Measurements from ENCODE around the gene OR14A2.
"Not testable (repeated sequence)": the region's sequence is repeated elsewhere in the genome, so short reads cannot be mapped to it uniquely, and the experiment has no call there.

The OR14A2 gene

DNA sequence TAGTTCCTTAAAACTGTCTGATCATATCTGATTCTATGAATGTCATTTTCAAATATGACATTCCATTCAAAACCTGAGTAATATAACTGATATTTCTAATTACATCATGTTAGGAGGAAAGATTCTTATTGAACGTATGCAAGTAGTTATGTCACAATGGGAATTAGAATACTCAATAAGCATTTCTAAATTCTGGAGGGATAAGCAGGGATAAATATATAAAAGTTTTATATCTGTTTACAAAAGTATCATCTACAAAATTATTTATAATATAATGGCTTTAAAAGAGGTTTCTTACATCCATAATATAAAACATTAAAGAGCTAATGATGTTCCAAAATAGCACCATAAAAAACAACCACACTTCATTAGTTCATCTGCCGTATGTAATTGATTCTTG lies at the start of gene OR14A2:
Gene OR14A2, minus strand, starts transcription at position 101 of the 400 bp plus-strand sequence.
- no peak for DNase-seq

DNA sequence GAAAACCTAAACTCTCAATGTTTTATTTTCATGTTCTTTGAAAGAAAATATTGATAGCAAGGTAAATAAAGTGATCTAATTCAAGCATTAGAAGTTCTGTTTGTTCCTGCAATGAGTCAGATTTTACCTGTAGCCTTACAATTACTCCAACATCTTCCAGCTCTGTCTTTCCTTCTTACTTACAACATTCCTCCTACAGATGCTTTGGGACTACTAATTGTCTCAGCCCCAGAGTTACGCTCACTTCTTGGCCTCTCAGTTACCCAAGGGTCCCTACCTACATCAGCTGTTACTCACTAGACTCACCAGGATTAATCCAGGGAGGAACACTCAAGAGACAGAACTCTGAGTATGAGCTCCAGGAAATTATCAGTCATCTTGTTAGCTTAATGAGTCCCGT lies 49.6 kb upstream of the OR14A2 start:
- no peak for DNase-seq

DNA sequence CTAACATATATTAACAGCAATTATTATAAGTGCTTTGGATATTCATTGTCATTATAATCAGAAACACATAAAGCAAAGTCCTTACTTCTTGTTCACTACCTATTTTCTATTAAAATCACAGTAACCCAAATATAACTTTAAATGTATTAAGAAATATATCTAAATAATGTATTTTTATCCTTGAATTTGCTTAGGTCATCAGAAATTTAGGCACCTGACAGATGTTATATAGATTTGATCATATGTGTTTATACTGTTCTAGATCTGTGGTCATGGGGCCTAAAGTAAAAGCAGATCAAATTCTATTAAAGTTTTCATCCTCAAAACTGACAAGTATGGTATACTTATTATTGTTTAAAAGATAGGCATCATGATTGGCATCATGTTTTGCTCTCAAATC lies 21.7 kb upstream of the OR14A2 start:
- no peak for DNase-seq

DNA sequence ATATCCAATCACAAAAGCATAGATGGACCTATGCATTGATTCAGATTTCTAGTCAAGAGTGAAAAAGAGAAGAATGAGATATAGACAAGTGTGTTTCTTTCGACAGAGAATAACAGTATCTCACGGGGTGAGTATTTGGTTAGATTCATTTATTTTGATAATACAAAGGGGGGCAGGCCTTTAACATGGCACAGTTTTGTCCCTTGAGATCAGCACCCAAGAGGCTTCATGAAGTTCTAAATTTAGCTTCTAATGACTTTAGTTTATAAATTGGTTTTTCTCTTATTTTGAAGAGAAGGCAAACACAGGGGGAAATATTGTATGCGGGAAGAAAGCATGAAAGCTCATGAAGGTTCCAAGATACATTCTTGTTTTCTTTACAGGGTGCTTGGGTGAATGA lies 12.5 kb upstream of the OR14A2 start, which contains the start of gene OR1C1:
Gene OR1C1, minus strand, starts transcription at position 101 of the 400 bp plus-strand sequence. CDS start 2,150 bp downstream, outside the sequence.
- DNase-seq, result no peak

DNA sequence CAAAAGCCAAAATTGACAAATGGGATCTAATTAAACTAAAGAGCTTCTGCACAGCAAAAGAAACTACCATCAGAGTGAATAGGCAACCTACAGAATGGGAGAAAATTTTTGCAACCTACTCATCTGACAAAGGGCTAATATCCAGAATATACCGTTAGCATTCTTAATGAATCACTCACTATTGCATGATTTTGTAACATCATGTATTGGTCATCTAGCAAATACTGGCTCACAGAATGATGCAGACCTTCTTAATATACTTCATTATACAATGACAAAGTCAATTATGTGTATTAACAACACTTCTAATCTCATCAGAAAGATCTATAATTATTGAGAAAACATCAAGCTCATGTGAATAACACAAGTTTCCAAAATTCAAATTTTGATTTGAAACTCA lies 6.4 kb upstream of the OR14A2 start:
- DNase-seq, result not testable (repeated sequence)

DNA sequence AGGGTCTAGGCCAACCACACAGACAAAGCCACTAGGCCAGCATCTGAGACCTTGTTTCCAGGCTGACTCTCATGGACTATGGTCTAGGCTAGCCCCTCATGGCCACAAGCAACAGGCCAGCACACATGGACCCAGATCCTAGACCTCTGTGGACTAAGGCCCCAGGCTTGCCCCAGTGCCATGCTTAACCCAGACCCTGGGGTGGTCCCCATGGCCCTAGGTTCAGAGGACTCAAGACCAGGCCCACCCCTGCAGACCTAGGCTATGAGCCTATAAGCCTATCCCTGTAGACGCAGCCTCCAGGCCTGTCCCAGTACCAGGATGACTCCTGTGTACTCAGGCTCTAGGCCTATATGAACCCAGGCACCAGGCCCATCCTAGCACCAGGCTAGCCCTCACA lies 1.9 kb upstream of the OR14A2 start:
- DNase-seq, result no peak

DNA sequence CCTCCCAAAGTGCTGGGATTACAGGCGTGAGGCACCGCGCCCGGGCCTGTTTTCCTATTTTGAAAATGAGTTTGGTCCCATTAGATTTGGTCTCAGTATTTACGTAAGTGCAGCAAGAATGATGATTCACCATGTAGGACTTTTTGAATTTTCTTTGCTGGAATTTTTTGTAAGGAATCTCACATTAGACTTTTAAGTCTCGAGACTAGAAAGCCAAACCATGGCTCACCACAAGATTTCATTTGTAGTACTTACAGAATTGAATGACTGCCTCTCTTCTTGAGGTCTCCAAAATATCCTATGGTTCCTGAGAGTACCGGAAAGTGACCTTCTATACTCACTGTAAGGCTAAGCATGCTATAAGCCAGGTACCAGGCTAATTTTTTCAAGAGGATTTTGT lies 325 bp downstream of the OR14A2 start:
- no peak for DNase-seq

DNA sequence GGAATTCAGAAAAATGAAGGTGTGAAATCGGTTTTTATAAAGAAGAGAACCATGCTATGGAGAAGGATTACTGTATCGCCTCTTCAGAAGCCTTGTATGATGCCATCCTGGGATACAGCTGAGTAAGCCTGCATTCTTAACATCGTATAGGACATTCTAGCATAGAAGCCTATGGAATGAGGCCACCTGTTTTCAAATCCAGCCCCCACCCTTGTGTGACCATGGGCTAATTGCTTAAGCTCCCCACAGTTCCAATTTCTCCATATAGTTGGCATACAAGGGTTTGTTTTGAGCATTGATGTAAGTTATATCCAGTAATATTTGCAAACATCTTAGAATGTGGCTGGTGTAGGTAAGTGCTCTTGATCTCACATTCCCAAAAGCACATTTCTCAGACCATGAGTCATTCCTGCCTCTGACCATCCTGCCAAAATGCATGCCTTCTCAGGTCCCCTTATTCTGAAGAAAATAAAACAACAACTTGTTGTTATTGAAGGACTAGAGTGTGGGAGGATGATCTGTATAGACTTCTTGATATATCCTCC lies 1.5 kb downstream of the OR14A2 start:
- no peak for DNase-seq

DNA sequence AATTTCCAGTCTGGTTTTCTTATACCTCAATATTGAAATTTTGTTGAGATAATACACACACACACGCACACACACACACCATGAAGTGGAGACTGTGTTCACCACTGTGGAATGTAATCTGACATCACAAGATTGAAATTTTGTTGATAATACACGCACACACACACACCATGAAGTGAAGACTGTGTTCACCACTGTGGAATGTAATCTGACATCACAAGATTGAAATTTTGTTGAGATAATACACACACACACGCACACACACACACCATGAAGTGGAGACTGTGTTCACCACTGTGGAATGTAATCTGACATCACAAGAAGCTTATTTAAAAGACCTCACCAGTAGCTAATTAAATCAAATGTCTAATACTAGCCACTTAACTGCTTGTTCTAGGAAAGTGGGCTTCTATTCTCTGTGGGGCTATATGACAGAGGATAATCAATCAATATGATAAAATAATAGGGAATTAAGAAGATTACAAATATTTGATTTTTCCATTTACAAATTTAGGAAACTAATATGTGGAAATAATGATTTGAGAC lies 5.7 kb downstream of the OR14A2 start:
- not testable (repeated sequence) for DNase-seq

DNA sequence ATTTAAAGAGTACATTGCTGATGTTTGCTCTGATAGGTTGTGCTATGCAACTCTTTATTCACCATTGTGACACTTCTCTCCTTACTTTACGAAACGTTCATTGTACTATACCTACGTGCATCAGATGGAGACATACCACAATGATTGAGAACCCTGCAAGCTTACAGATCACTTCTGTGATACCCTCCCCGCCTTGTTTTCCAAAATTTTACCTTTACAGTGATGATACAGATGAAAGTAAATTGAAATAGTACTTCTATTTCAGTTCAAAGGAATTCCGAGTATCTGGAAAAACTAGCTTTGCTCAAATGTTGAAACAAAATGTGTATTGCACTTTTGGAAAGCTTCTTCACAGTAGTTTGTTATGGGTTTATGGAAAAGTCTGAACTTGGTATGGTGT lies 6.2 kb downstream of the OR14A2 start:
- DNase-seq, result no peak

DNA sequence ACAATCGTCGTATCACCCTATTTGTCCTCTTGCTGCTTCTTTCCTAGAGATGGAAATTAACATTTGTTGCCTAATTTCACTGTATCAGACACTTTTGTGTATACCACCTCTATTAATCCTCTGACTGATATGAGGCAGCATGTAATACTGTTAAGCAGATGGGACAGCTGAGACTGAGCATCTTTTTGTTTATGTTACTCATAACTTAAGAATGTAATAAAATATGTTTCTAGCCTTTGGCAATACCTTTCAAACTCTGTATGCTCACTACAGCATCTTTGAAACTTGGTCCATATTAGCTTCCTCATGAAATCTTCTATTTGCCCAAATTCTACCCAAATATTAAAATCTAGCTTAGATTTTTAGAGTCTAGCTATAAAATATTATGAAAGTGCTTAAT lies 7.2 kb downstream of the OR14A2 start:
- DNase-seq, result no peak

DNA sequence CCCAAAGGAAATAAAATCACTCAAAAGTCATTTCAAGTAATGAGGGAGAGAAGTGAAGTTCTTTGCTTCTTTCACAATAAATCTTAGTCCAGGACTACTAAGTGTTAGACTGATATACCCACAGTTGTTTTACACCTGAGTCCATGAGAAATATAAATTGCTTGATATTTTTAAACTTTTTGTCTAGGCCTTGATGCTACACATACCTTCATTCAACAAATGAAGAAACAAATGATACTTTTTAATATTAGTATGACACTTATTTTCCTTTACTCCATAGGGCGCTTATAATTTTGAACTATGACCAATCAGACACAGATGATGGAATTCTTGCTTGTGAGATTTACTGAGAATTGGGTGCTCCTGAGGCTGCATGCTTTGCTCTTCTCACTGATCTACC lies 9.6 kb downstream of the OR14A2 start, which contains the start of gene OR14K1:
Gene OR14K1, plus strand, starts transcription at position 301 of the 400 bp plus-strand sequence. Its CDS starts 0 bp downstream, at position 301.
- no peak for DNase-seq

DNA sequence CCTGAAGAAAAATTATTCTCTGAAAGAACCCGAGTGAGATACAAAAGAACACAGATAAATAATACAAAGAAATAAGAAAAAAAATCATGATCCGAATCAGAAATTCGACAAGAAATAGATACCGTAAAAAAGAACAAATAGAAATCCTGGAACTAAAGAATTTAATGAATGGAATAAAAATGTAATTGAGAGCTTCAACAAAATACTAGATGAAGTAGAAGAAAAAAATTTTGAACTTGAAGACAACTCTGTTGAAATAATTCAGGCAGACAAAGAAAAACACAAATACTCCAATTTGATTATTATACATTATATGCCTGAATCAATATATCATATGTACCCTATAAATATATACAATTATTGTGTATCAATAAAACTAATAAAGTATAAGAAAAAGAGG lies 26.7 kb downstream of the OR14A2 start:
- no peak for DNase-seq

DNA sequence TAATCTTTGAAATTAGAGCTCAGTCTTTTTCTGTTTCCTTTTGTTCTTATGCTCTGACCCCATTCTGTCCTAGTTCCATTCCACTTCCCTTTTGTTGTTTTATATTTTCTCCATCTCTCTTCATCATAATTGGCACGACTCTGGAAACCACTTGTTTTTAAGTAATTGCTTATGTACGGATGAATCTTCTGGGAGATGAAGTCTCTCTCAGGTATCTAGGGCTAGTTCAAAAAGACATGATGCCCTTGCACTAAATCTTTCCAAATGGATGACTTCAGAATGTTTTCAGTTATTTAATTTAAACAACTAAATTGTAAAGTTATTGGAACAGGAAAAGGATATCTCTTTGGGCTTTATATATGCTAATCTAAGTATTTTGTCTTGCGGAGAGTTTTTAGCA lies 31.4 kb downstream of the OR14A2 start, which contains the start of gene OR6F1:
Gene OR6F1, minus strand, starts transcription at position 101 of the 400 bp plus-strand sequence. CDS start 3,891 bp downstream, outside the sequence.
- DNase-seq, result no peak

DNA sequence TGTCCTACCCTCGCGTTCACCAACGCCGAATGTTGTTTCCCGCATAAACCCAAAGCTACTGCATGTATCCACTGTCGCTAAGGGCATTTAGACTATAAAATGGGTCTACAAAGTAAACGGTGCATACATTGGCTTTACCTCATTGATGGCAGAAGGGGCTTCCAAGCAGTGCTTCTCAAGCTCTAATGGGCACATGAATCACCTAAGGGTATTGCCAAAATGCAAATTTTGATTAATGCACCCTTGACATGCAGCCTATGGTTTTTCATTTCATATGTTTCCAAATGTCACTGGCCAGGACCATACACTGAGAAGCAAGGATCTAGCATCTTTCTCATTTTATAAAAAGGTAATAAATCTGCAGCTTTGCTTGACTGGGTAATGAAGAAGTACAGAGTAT lies 34.2 kb downstream of the OR14A2 start:
- no peak for DNase-seq

DNA sequence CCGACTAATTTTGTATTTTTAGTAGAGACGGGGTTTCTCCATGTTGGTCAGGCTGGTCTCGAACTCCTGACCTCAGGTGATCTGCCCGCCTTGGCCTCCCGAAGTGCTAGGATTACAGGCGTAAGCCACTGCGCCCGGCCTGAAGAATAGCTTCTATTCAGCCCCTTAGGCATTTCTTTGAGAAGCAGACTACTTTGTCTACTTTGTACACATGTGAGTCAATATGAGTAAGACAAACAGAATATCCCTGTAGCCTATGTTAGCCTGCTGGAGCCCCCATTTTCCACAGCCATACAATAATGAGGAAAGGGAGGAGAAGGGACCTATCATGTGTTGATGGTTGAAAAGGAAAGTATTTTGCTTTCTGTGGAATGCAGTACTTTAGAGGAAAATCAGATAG lies 37.3 kb downstream of the OR14A2 start:
- not testable (repeated sequence) for DNase-seq

DNA sequence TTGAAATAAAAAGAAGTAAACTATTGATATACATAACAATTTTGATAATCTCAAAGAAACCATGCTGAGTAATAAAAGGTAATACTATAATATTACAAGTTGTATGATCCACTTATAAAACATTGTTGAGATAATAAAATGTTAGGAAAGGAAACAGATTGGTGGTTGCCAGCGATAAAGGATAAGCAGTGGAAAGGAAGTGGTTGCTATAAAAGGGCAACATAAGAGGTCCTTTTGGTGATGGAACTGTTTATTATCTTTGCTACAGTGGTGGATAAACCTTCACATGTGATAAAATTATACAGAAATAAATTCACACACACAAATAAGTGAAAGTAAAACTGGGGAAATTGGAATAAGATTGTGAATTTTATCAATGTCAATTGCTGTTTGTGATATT lies 46.6 kb downstream of the OR14A2 start:
- DNase-seq, result no peak

DNA sequence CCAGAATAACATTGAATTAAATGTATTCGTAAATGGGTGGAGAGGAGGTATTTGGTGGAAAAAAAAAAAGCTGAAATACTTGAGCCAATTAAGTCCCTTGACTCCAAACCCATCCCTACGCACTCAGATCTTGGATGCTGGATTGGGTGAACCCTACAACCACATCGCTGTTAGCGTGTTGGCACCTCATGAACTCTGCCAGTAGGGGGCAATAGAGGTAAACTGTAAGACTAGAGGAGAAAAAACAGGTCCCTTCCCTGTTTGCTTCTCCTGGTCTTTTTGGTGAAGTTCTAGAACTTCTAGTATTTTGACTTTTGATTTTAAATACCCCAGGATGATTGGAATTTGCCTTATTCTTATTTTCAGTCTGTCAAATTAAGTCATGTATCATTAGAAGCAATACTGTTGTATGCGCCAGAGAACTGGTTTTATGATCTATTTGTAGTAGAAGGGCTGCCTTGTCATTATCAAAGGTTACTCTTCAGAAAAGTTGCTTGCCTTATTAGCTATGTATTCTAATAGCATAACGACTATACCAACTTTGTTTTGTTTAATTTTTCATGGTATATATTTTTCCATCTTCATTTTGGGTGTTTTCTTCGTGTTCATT lies 66.5 kb downstream of the OR14A2 start:
- DNase-seq, result no peak

DNA sequence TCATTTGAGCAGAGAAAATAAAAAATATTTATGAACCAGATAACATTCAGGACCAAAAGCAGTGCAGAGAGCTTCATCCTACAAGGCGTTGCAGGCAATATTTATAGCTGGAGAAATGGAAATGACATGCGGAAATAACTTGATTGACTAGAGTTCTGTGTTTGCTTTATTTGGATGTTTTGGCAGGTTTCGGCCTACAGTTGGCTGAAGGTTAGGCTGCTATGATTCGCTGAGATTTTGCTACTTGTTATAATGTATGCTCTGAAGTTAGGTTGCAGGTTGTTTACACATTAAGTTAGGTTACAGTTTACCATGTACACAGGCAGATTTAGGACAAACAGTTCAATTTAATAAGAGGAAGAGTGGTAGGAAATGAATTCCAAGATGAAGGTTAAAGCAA lies 67.8 kb downstream of the OR14A2 start:
- DNase-seq, result no peak

DNA sequence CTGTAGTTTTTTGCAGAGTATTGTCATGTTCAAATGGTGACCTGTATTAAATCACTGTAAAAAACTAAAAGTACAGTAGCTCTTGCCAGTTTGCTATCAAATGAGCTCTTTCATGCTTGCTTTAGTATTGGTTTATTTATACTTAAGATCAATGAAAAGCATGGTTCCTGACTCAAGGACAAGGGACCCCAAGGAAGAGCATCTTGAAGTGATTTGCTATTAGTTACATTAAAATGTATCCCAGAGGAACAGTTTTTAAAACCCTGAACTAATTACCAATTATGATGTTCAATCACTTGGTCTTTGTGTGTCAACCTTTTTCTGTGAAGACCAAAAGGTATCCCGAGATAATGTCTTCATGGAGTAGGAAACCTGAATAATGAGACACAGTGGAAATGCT lies 68.3 kb downstream of the OR14A2 start, which contains the start of gene OR13G1:
Gene OR13G1, minus strand, starts transcription at position 101 of the 400 bp plus-strand sequence. CDS start 6,698 bp downstream, outside the sequence.
- DNase-seq, result no peak

Measured in right forelimb (tissue), 1 donor.